ENCODE results near the gene RAI1. TPM values are rescaled to one million over a fixed set of nuclear protein-coding genes. Genes with fewer than 3 reads are reported as not detected.
"Not testable (repeated sequence)": the region's sequence is repeated elsewhere in the genome, so short reads cannot be mapped to it uniquely, and the experiment has no call there.

The RAI1 gene, protein sequence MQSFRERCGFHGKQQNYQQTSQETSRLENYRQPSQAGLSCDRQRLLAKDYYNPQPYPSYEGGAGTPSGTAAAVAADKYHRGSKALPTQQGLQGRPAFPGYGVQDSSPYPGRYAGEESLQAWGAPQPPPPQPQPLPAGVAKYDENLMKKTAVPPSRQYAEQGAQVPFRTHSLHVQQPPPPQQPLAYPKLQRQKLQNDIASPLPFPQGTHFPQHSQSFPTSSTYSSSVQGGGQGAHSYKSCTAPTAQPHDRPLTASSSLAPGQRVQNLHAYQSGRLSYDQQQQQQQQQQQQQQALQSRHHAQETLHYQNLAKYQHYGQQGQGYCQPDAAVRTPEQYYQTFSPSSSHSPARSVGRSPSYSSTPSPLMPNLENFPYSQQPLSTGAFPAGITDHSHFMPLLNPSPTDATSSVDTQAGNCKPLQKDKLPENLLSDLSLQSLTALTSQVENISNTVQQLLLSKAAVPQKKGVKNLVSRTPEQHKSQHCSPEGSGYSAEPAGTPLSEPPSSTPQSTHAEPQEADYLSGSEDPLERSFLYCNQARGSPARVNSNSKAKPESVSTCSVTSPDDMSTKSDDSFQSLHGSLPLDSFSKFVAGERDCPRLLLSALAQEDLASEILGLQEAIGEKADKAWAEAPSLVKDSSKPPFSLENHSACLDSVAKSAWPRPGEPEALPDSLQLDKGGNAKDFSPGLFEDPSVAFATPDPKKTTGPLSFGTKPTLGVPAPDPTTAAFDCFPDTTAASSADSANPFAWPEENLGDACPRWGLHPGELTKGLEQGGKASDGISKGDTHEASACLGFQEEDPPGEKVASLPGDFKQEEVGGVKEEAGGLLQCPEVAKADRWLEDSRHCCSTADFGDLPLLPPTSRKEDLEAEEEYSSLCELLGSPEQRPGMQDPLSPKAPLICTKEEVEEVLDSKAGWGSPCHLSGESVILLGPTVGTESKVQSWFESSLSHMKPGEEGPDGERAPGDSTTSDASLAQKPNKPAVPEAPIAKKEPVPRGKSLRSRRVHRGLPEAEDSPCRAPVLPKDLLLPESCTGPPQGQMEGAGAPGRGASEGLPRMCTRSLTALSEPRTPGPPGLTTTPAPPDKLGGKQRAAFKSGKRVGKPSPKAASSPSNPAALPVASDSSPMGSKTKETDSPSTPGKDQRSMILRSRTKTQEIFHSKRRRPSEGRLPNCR (N-terminal part only)
- 29.2 TPM for total RNA-seq

DNA sequence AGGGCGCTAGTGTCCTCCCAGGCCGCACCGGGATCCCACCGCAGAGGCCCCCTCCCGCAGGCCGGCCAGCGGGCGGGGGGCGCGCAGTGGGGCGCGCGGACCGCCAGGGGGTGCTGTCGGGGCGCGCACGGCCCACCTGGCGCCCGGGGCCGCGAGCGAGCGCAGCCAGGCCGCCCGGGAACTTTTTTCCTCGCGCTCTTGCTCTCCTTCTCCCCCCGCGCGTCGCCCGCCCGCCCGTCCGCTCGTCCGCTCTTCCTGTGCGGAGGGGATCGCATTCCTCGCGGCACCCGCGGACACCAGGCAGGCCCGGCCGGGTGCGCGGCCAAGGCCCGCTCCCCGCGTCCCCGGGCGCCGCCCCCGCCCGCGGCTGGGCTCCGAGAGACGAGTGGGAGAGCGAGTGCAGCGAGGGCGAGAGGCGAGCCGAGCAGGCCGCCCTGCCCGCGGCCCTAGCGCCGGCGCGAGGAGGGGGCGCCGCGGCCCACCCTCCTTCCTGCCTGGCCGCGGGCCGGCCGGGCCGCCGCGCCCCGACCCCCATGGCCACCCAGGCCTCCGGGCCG, at the start of gene RAI1:
Gene RAI1 (plus strand): TSS at position 272 of the 557 bp plus-strand sequence. CDS start 111,491 bp downstream, outside the sequence.
- no peaks in the 10 kb centered on the region for H3K27me3 ChIP-seq
- peak within 1 kb of the TSS; percentile 72 to 99 for H3K4me3 ChIP-seq
- no peaks in the 10 kb centered on the region for H3K36me3 ChIP-seq
- no peaks in the 10 kb centered on the region for H3K9me3 ChIP-seq
- H3K4me1 ChIP-seq: peaks cover 37% of the 10 kb centered on the region
- no peak for TF ChIP-seq POLR2AphosphoS5 (IDR thresholded peaks at IDR 0.05; ENCODE audit: insufficient read depth in 1 of 2, low read depth in 1 of 2)
- TF ChIP-seq, protein P1, sequence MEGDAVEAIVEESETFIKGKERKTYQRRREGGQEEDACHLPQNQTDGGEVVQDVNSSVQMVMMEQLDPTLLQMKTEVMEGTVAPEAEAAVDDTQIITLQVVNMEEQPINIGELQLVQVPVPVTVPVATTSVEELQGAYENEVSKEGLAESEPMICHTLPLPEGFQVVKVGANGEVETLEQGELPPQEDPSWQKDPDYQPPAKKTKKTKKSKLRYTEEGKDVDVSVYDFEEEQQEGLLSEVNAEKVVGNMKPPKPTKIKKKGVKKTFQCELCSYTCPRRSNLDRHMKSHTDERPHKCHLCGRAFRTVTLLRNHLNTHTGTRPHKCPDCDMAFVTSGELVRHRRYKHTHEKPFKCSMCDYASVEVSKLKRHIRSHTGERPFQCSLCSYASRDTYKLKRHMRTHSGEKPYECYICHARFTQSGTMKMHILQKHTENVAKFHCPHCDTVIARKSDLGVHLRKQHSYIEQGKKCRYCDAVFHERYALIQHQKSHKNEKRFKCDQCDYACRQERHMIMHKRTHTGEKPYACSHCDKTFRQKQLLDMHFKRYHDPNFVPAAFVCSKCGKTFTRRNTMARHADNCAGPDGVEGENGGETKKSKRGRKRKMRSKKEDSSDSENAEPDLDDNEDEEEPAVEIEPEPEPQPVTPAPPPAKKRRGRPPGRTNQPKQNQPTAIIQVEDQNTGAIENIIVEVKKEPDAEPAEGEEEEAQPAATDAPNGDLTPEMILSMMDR (IDR thresholded peaks at IDR 0.05): peak in 2 of 3 experiments; percentile 44 to 74
- TF ChIP-seq POLR2A (IDR thresholded peaks at IDR 0.05): peak in 1 of 2 donors; percentile 48
- DNase-seq (ENCODE audit: extremely low spot score in 2 of 2): no peak
- peak within 1 kb of the TSS; percentile 95 for H3K27ac ChIP-seq
- intact Hi-C loops (cut with DNase I): loop anchor here (5.0 kb wide), 3 partner anchors 176 to 356 kb away; partner anchors contain the start of genes ATPAF2 and GID4

- H3K27ac ChIP-seq; DNase-seq (ENCODE audit: extremely low spot score in 2 of 2); H3K36me3 ChIP-seq: not testable (repeated sequence)
These were observed 48.6 kb upstream of the RAI1 start for GRCh38 chr17:17632690-17633089.

GRCh38 chr17:17633310-17633709, 47.9 kb upstream of the RAI1 start:
- TF ChIP-seq POLR2AphosphoS5 (IDR thresholded peaks at IDR 0.05; ENCODE audit: insufficient read depth in 1 of 2, low read depth in 1 of 2) (no peak), POLR2A (IDR thresholded peaks at IDR 0.05) (no peak)
- TF ChIP-seq, protein P1 (IDR thresholded peaks at IDR 0.05): no peak
- DNase-seq (ENCODE audit: extremely low spot score in 2 of 2): no peak
- no peak overlapping the region for H3K27ac ChIP-seq
- no peak overlapping the region for H3K4me3 ChIP-seq
- intact Hi-C loops (cut with DNase I): no loop called here
- no peaks in the 10 kb centered on the region for H3K27me3 ChIP-seq
- no peaks in the 10 kb centered on the region for H3K36me3 ChIP-seq
- H3K9me3 ChIP-seq: no peaks in the 10 kb centered on the region
- no peaks in the 10 kb centered on the region for H3K4me1 ChIP-seq

More at GRCh38 chr17:17632690-17633089, 48.6 kb upstream of the RAI1 start:
- H3K4me1 ChIP-seq; H3K27me3 ChIP-seq; intact Hi-C loops (cut with DNase I); H3K4me3 ChIP-seq; H3K9me3 ChIP-seq: not testable (repeated sequence)

GRCh38 chr17:17635126-17635525, 46.1 kb upstream of the RAI1 start:
- intact Hi-C loops (cut with DNase I): no loop called here
- Histone ChIP-seq H3K27me3 (no peaks in the 10 kb centered on the region), H3K9me3 (no peaks in the 10 kb centered on the region), H3K27ac (no peak overlapping the region), H3K4me1 (no peaks in the 10 kb centered on the region), H3K36me3 (no peaks in the 10 kb centered on the region), H3K4me3 (no peak overlapping the region)
- no peak for TF ChIP-seq POLR2AphosphoS5 (IDR thresholded peaks at IDR 0.05; ENCODE audit: insufficient read depth in 1 of 2, low read depth in 1 of 2)
- TF ChIP-seq, protein P1 (IDR thresholded peaks at IDR 0.05): no peak
- no peak for TF ChIP-seq POLR2A (IDR thresholded peaks at IDR 0.05)
- DNase-seq (ENCODE audit: extremely low spot score in 2 of 2): no peak

- intact Hi-C loops (cut with DNase I); H3K4me1 ChIP-seq; H3K36me3 ChIP-seq; H3K27ac ChIP-seq; H3K27me3 ChIP-seq; H3K4me3 ChIP-seq; DNase-seq (ENCODE audit: extremely low spot score in 2 of 2); H3K9me3 ChIP-seq: not testable (repeated sequence)
These were observed 45.6 kb upstream of the RAI1 start for GRCh38 chr17:17635537-17636271.
